Common myeloid progenitor, CD34-positive (primary cell): ENCODE measurements around the gene SLC2A6.

Source experiments
- CTCF ChIA-PET: fragments of 350-600 bp; sonication (Branson Sonifier 250); formaldehyde crosslinking; loops from one replicate; lab custom pipeline; 2021; ENCODE audit warnings: antibody characterized with exemption; lab: Charles Lee
- POLR2A ChIA-PET: fragments of 350-600 bp; sonication (Branson Sonifier 250); formaldehyde crosslinking; loops from one replicate; lab custom pipeline; 2021; ENCODE audit warnings: antibody characterized with exemption; lab: Charles Lee
- DNase-seq, 3 donors: peaks; one replicate each; pipeline versions ENCODE4 v3.0.0 to v3.0.0-alpha.2; 2013
- H3K27ac ChIP-seq, 2 experiments: 1 replicate in 1 of 2; 2 replicates in 1 of 2; pipeline ENCODE4 v1.7.0; 2013; ENCODE audit warnings: inconsistent platforms in 2 of 2, low read length in 2 of 2, mild to moderate bottlenecking in 2 of 2, low read depth in 1 of 2, moderate library complexity in 1 of 2; ENCODE audit not compliant: severe bottlenecking in 2 of 2, insufficient read depth in 1 of 2, poor library complexity in 1 of 2
- H3K27me3 ChIP-seq, 5 experiments: replicated peaks in 2 of 5; 1 replicate in 3 of 5; 2 replicates in 2 of 5; pipeline versions ENCODE4 v1.6.1 to v1.7.0; 2013; ENCODE audit warnings: low read length in 4 of 5, mild to moderate bottlenecking in 2 of 5, moderate library complexity in 2 of 5, inconsistent platforms in 1 of 5; ENCODE audit not compliant: insufficient read depth in 5 of 5, control insufficient read depth in 4 of 5
- H3K36me3 ChIP-seq, 4 experiments: 1 replicate in 2 of 4; 2 replicates in 2 of 4; pipeline versions ENCODE4 v1.6.1 to v1.7.0; 2013; ENCODE audit warnings: low read length in 3 of 4, control low read depth in 1 of 4, mild to moderate bottlenecking in 1 of 4; ENCODE audit not compliant: control insufficient read depth in 4 of 4, insufficient read depth in 4 of 4
- H3K4me1 ChIP-seq, 4 experiments: 1 replicate in 3 of 4; 2 replicates in 1 of 4; pipeline versions ENCODE4 v1.6.1 to v1.7.1; 2013; ENCODE audit warnings: low read length in 3 of 4, mild to moderate bottlenecking in 3 of 4, control low read depth in 1 of 4, inconsistent platforms in 1 of 4, moderate library complexity in 1 of 4; ENCODE audit not compliant: control insufficient read depth in 4 of 4, insufficient read depth in 4 of 4; ENCODE audit errors: control extremely low read depth in 1 of 4
- H3K4me3 ChIP-seq, 7 experiments: 1 replicate in 4 of 7; 2 replicates in 3 of 7; pipeline versions ENCODE4 v1.5.1 to v1.7.0; 2013; ENCODE audit warnings: mild to moderate bottlenecking in 7 of 7, low read length in 6 of 7, moderate library complexity in 6 of 7, inconsistent platforms in 2 of 7, low read depth in 2 of 7, control low read depth in 1 of 7; ENCODE audit not compliant: insufficient read depth in 4 of 7, control insufficient read depth in 1 of 7; ENCODE audit errors: extremely low read depth in 1 of 7
- H3K9me3 ChIP-seq, 5 experiments: 1 replicate in 4 of 5; 2 replicates in 1 of 5; pipeline versions ENCODE4 v1.6.1 to v1.7.1; 2013; ENCODE audit warnings: low read length in 4 of 5, mild to moderate bottlenecking in 2 of 5, inconsistent platforms in 1 of 5, low read depth in 1 of 5, moderate library complexity in 1 of 5; ENCODE audit not compliant: control insufficient read depth in 4 of 5, insufficient read depth in 2 of 5; ENCODE audit errors: control extremely low read depth in 1 of 5
- WGBS: methylation state at CpG from one replicate; pipeline ENCODE4 v1.1.5; 2013; ENCODE audit not compliant: insufficient coverage; 5-methylcytosine and 5-hydroxymethylcytosine counted together

The SLC2A6 gene

DNA sequence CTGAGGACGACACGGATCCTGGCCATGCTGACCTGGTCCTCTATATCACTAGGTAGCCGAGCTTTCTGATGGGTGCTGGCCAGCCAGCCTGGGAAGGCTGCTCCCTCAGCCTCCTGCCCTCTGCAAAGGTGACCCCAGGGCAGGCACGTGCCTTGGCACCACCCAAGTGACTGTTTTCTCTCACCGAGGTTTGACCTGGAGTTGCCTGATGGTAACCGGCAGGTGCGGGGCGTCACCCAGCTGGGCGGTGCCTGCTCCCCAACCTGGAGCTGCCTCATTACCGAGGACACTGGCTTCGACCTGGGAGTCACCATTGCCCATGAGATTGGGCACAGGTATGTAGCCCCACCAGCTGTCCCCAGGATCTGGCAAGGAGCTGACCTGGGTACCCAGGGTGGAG is 52.9 kb downstream of the SLC2A6 start:
- no peak overlapping the region for H3K27ac ChIP-seq
- DNase-seq, result no peak
- no peaks in the 10 kb centered on the region for H3K36me3 ChIP-seq
- H3K9me3 ChIP-seq, result no peaks in the 10 kb centered on the region
- 100% methylated on average over 11 of the region's 11 CpGs for WGBS
- H3K4me3 ChIP-seq, result no peak overlapping the region
- ChIA-PET POLR2A (no interaction called here), CTCF (interaction anchor here (1.3 kb wide), 1 partner anchor 343 kb away, joined by 4 read pairs; no protein-coding TSS in a partner anchor)
- peaks cover 0 to 15% (median 12%) of the 10 kb centered on the region in 4 experiments for H3K4me1 ChIP-seq
- H3K27me3 ChIP-seq, result peaks cover 0 to 18% (median 12%) of the 10 kb centered on the region in 5 experiments

DNA sequence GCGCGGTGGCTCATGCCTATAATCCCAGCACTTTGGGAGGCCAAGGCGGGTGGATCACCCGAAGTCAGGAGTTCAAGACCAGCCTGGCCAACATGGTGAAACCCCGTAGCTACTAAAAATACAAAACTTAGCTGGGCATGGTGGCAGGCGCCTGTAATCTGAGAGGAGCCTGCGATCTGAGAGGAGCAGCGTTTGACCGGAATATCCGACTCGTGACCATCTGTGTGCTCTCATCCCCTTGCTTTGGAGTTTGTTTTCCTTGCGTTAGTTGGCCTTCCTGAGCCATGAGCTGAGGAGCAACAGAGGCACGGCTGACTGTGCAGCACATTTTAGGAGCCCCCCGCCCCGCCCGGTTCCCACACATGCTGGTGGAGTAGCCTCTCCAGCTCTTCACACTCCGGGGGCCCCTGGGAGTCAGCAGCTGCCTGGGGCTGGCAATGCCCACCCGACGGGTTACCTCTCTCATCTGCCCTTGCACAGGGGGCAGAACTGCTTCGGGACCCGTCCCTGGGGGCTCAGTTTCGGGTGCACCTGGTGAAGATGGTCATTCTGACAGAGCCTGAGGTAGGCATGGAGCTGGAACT is 53.8 kb downstream of the SLC2A6 start:
- ChIA-PET POLR2A (no interaction called here), CTCF (interaction anchor here (1.2 to 1.3 kb wide), 2 partner anchors 9 to 343 kb away, joined by 3 to 4 read pairs; no protein-coding TSS in a partner anchor)
- 96% methylated on average over 20 of the region's 22 CpGs for WGBS
- Histone ChIP-seq H3K27ac (no peak overlapping the region), H3K9me3 (no peaks in the 10 kb centered on the region), H3K4me3 (no peak overlapping the region), H3K4me1 (peaks cover 0 to 15% (median 10%) of the 10 kb centered on the region in 4 experiments), H3K36me3 (no peaks in the 10 kb centered on the region), H3K27me3 (peaks cover 0 to 18% (median 12%) of the 10 kb centered on the region in 5 experiments)
- DNase-seq, result no peak

DNA sequence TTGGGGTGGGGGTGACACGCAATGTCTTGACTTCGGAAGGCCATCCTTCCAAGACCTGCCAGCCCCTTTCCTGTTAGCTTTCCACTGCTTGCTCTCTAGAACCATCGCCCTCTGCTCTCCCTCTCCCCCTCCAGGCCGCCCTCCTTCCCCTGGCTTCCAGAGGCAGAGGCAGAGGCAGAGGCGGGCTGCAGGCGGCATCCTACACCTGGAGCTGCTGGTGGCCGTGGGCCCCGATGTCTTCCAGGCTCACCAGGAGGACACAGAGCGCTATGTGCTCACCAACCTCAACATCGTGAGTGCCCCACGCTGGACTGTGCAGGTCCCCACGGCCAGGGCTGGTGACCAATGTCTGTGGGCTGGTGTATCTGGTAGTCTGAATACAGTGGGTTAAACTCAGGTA is 54.7 kb downstream of the SLC2A6 start:
- WGBS, result 98% methylated on average over 11 of the region's 12 CpGs
- ChIA-PET CTCF (interaction anchor here (0.6 to 1.2 kb wide), 2 partner anchors 8 to 239 kb away, joined by 3 to 4 read pairs; no protein-coding TSS in a partner anchor), POLR2A (no interaction called here)
- no peak overlapping the region for H3K27ac ChIP-seq
- DNase-seq, result no peak
- H3K4me1 ChIP-seq, result peaks cover 0 to 9% (median 5%) of the 10 kb centered on the region in 4 experiments
- H3K9me3 ChIP-seq, result no peaks in the 10 kb centered on the region
- no peak overlapping the region for H3K4me3 ChIP-seq
- peaks cover 0 to 17% (median 12%) of the 10 kb centered on the region in 5 experiments for H3K27me3 ChIP-seq
- H3K36me3 ChIP-seq, result no peaks in the 10 kb centered on the region

DNA sequence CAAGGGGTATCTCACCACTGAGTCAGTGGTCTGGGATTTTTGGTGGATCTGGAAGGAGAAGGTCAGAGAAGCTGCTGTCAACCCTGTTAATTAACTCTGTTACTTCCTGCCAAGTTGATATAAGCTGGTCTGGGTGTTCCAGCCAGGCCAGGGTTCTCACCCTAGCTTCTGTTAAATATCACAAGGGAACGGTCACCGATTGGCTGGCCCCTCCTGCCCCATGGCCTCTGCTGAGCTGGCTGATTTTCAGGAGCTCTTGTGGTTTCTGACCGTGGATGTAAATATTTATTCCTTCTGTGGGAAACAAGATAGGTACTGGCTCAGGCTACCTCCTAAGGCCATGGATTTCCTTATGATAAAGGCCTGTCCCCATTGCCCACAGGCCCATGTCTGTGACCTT is 55.7 kb downstream of the SLC2A6 start:
- H3K4me1 ChIP-seq, result peaks cover 0 to 10% (median 5%) of the 10 kb centered on the region in 4 experiments
- 100% methylated on average over 2 of the region's 3 CpGs for WGBS
- no peaks in the 10 kb centered on the region for H3K36me3 ChIP-seq
- H3K27me3 ChIP-seq, result peaks cover 0 to 15% (median 11%) of the 10 kb centered on the region in 5 experiments
- ChIA-PET POLR2A (no interaction called here), CTCF (interaction anchor here (0.8 kb wide), 1 partner anchor 20 kb away, joined by 3 read pairs; no protein-coding TSS in a partner anchor)
- H3K9me3 ChIP-seq, result no peaks in the 10 kb centered on the region
- no peak for DNase-seq
- H3K27ac ChIP-seq, result no peak overlapping the region
- no peak overlapping the region for H3K4me3 ChIP-seq

DNA sequence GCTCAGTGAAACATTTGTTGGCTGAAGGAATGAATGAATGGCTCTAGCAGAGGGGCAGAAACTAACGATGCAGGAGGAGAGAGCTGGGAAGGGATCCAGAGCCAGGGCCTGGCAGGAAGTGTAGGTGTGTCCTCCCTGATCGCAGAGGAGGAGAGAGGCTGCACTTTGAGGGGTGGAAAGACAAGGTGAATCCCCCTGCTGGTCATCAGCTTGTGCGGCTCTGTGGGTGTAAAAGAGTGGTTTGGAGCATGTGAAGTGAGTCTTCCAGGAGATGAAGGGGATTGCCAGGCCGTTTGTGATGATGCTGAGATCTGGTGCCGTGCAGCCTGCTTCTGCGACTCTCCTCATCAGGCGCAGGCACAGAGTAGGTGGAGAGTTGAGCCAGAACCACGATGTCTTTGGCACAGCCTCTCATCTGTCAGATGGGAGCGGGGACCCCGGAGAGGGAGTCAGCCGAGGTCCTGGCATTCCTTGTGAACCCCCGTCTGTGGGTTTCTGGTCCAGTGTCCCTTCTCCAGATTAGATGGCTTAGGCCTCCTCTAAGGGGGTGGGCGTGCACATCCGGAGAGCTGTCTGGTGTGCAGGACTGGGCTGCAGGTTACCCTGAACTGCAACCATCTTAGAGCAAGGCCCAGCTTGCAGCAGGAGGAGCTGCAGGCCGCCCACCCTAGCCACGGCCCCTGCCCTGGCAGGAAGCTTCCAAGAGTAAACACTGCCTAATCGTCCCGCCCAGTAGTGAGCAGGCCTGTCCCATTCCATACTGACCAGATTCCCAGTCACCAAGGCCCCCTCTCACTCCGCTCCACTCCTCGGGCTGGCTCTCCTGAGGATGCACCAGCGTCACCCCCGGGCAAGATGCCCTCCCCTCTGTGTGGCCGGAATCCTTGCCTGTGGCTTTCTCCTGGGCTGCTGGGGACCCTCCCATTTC is 57.0 kb downstream of the SLC2A6 start, which contains the start of gene ADAMTS13:
Gene ADAMTS13 (plus strand): TSS at position 753 of the 928 bp plus-strand sequence. CDS start 77 bp downstream, at position 830.
- Histone ChIP-seq H3K9me3 (no peaks in the 10 kb centered on the region), H3K27me3 (peaks cover 0 to 4% (median 2%) of the 10 kb centered on the region in 5 experiments), H3K36me3 (no peaks in the 10 kb centered on the region), H3K4me3 (no peak within 1 kb of the TSS), H3K4me1 (peaks cover 0 to 15% (median 7%) of the 10 kb centered on the region in 4 experiments), H3K27ac (no peak within 1 kb of the TSS)
- peak in 1 of 3 donors; percentile 25 for DNase-seq
- ChIA-PET CTCF (interaction anchor here (0.9 kb wide), 1 partner anchor 10 kb away, joined by 4 read pairs; no protein-coding TSS in a partner anchor), POLR2A (no interaction called here)
- WGBS, result 80% methylated on average over 19 of the region's 23 CpGs
